Measurements from ENCODE around the gene NETO2. TPM values are rescaled to one million over a fixed set of nuclear protein-coding genes. Genes with fewer than 3 reads are reported as not detected.

Gene NETO2
- total and polyA plus RNA-seq, 12 donors: 1.3 to 5.3 (median 2.2) TPM

DNA sequence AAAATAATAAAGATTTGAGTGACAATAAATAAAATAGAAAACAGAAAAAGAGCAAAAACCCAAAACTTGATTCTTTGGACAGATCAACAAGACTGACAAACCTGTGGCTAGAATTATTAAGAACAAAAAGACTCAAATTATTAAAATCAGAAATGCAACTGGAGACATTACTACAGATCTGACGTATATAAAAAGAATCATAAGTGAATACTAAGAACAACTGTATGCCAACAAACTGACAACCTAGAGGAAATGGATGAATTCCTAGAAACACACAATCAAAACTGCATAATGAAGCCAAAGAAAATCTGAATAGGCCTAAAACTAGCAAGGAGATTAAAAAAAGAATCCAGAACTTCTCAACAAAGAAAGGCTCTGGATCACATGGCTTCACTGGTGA is 47.4 kb downstream of the NETO2 start:
- H3K27me3 ChIP-seq: no peaks in the 10 kb centered on the region
- H3K9me3 ChIP-seq: no peaks in the 10 kb centered on the region
- ATAC-seq (no peak), DNase-seq (no peak)
- no peak for TF ChIP-seq CTCF (IDR thresholded peaks at IDR 0.05)
- H3K4me3 ChIP-seq: no peak overlapping the region
- intact Hi-C loops (cut with DNase I): no loop called here
- no peak overlapping the region for H3K27ac ChIP-seq
- 90 to 98% methylated on average over 1 of the region's 1 CpG for WGBS, 2 donors
- H3K36me3 ChIP-seq: no peaks in the 10 kb centered on the region
- no peaks in the 10 kb centered on the region for H3K4me1 ChIP-seq

DNA sequence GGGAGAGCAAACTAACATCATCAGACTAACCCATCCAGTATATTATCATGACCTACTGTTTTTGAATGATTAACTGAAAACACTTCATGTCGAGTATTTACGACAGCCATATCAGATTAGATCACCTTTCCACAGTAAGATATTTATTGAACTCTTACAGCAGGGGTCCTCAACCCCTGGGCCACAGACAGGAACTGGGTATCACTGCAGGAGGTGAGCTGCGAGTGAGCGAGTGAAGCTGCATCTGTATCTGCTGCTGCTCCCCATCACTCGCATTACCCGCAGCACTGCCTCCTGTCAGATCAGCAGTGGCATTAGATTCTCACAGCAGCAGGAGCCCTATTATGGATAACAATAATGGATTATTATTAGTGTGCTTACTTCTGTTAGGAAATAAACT is 59.5 kb downstream of the NETO2 start:
- H3K4me3 ChIP-seq: no peak overlapping the region
- ATAC-seq (no peak), DNase-seq (no peak)
- WGBS, 2 donors: 88 to 90% methylated on average over 6 of the region's 6 CpGs
- no peak for TF ChIP-seq CTCF (IDR thresholded peaks at IDR 0.05)
- H3K27ac ChIP-seq: no peak overlapping the region
- H3K36me3 ChIP-seq: peaks cover 0 to 5% (median 0%) of the 10 kb centered on the region in 9 donors
- H3K4me1 ChIP-seq: no peaks in the 10 kb centered on the region
- intact Hi-C loops (cut with DNase I): loop anchor here in 1 of 10 donors (10.0 kb wide), 1 partner anchor 249 kb away; the partner anchor contains the start of gene C16orf87
- no peaks in the 10 kb centered on the region for H3K9me3 ChIP-seq
- no peaks in the 10 kb centered on the region for H3K27me3 ChIP-seq

- Histone ChIP-seq H3K27me3 (no peaks in the 10 kb centered on the region), H3K4me3 (no peak overlapping the region), H3K27ac (no peak overlapping the region), H3K36me3 (peaks cover 0 to 5% (median 0%) of the 10 kb centered on the region in 9 donors), H3K9me3 (no peaks in the 10 kb centered on the region), H3K4me1 (no peaks in the 10 kb centered on the region)
- whole genome bisulfite sequencing, 2 donors: 96 to 97% methylated on average over 2 of the region's 2 CpGs
- intact Hi-C loops (cut with DNase I): loop anchor here in 1 of 10 donors (10.0 kb wide), 1 partner anchor 247 kb away; the partner anchor contains the start of gene C16orf87
- no peak for TF ChIP-seq CTCF (IDR thresholded peaks at IDR 0.05)
- DNase-seq (no peak), ATAC-seq (no peak)
Measured at GRCh38 chr16:47082099-47082865, 61.5 kb downstream of the NETO2 start.

- Histone ChIP-seq H3K4me3 (no peak overlapping the region), H3K27me3 (no peaks in the 10 kb centered on the region), H3K9me3 (no peaks in the 10 kb centered on the region), H3K4me1 (no peaks in the 10 kb centered on the region), H3K27ac (no peak overlapping the region), H3K36me3 (peaks cover 0 to 5% (median 0%) of the 10 kb centered on the region in 9 donors)
- WGBS, 2 donors: 93 to 95% methylated on average over 1 of the region's 1 CpG
- intact Hi-C loops (cut with DNase I): loop anchor here in 1 of 10 donors (10.0 kb wide), 1 partner anchor 246 kb away; the partner anchor contains the start of gene C16orf87
- TF ChIP-seq CTCF (IDR thresholded peaks at IDR 0.05): no peak
- no peak for ATAC-seq
- DNase-seq: no peak
Measured at GRCh38 chr16:47081115-47081514, 62.6 kb downstream of the NETO2 start.
